Kidney (tissue), 14 donors: ENCODE data around the gene CD300A. TPM values are rescaled to one million over a fixed set of nuclear protein-coding genes. Genes with fewer than 3 reads are reported as not detected.

Experiments
- DNase-seq, 5 donors: peaks; one replicate each; pipeline ENCODE4 v3.0.0-alpha.2; 2013 to 2020
- FAIRE-seq: peaks from 2 replicates; lab custom pipeline; 2012; peaks lifted over from hg19 to GRCh38; lab: Jason Lieb, UNC
- H3K27ac ChIP-seq, 2 donors: one replicate each; pipeline ENCODE4 v1.7.0; 2013; ENCODE audit warnings: low read depth in 2 of 2, low read length in 2 of 2, inconsistent platforms in 1 of 2
- H3K27me3 ChIP-seq: one replicate; pipeline ENCODE4 v1.7.1; 2013; ENCODE audit warnings: low read length, inconsistent platforms; ENCODE audit not compliant: control insufficient read depth, insufficient read depth
- H3K36me3 ChIP-seq, 3 donors: one replicate each; pipeline versions ENCODE4 v1.7.0 to v1.7.1; 2013; ENCODE audit warnings: low read length in 3 of 3, control low read depth in 1 of 3, inconsistent platforms in 1 of 3; ENCODE audit not compliant: insufficient read depth in 3 of 3, control insufficient read depth in 2 of 3
- H3K4me1 ChIP-seq, 3 donors: one replicate each; pipeline versions ENCODE4 v1.7.0 to v1.7.1; 2013; ENCODE audit warnings: low read length in 3 of 3, inconsistent platforms in 1 of 3, low read depth in 1 of 3; ENCODE audit not compliant: control insufficient read depth in 2 of 3, insufficient read depth in 2 of 3
- H3K4me3 ChIP-seq, 3 donors: one replicate each; pipeline versions ENCODE4 v1.7.0 to v1.8.1; 2013; ENCODE audit warnings: low read length in 3 of 3, control low read depth in 1 of 3, inconsistent platforms in 1 of 3
- H3K9ac ChIP-seq, 3 donors: one replicate each; pipeline versions ENCODE4 v1.7.0 to v1.7.1; 2013; ENCODE audit warnings: low read length in 3 of 3, control low read depth in 1 of 3, inconsistent platforms in 1 of 3
- H3K9me3 ChIP-seq, 3 donors: one replicate each; pipeline versions ENCODE4 v1.7.0 to v1.7.1; 2013; ENCODE audit warnings: low read length in 3 of 3, control low read depth in 1 of 3, inconsistent platforms in 1 of 3; ENCODE audit not compliant: control insufficient read depth in 2 of 3, insufficient read depth in 1 of 3
- CTCF ChIP-seq: IDR thresholded peaks from 3 replicates; pipeline ENCODE4 v1.5.1; 2012; ENCODE audit warnings: mild to moderate bottlenecking, moderate library complexity, borderline replicate concordance; ENCODE audit not compliant: insufficient read depth; ENCODE audit errors: extremely low read depth
- intact Hi-C: fragments of 100-400 bp; cut with DNase I; formaldehyde crosslinking; loops from one replicate; pipeline ENCODE4 v1.11.1; 2022
- polyA plus RNA-seq: library from polyadenylated mRNA; stranded (reverse); fragments of 350-450 nt; fragmentation: Illumina TruSeq; extraction: RNeasy Lipid Tissue Mini Kit (QIAGEN cat#74804); gene quantifications from one replicate; pipeline ENCODE4 v1.2.3, GENCODE V29; 2014; ENCODE audit warnings: low read depth, low replicate concordance; ENCODE audit not compliant: insufficient read depth
- total RNA-seq: library from RNA; stranded (reverse); fragmentation: NEBNext Ultra II Directional; extraction: Animal tissue kit (Norgen Biotek cat#: 25700); gene quantifications from one replicate; pipeline ENCODE4 v1.2.1, GENCODE V29; 2021
- donor health status: control.
- donor health status: control.
- donor health status: control.
- donor health status: control.
- donor health status: control.
- donor health status: DM: yes; HTN: yes; CAD: no.
- donor health status: Normal renal cell carcinoma (clear cell type).

Gene CD300A
- total and polyA plus RNA-seq, 2 donors from 2014 or later = 3.1 to 8.2 TPM

GRCh38 chr17:74455025-74455545, 11.3 kb upstream of the CD300A start:
- Histone ChIP-seq H3K9ac (peak overlapping the region in 1 of 3 donors; percentile 80), H3K36me3 (no peaks in the 10 kb centered on the region), H3K4me3 (no peak overlapping the region), H3K9me3 (no peaks in the 10 kb centered on the region), H3K4me1 (peaks cover 0 to 39% (median 18%) of the 10 kb centered on the region in 3 donors), H3K27ac (peak overlapping the region; percentile 88 to 89), H3K27me3 (no peaks in the 10 kb centered on the region)
- TF ChIP-seq CTCF = no peak
- FAIRE-seq = no peak
- intact Hi-C loops = loop anchor here (5.0 kb wide), 1 partner anchor 78 kb away; no protein-coding TSS in a partner anchor
- peak in 2 of 5 donors; percentile 49 to 73 for DNase-seq

- Histone ChIP-seq H3K27me3 (no peaks in the 10 kb centered on the region), H3K27ac (no peak overlapping the region), H3K4me3 (no peak overlapping the region), H3K9me3 (no peaks in the 10 kb centered on the region), H3K9ac (no peak overlapping the region), H3K36me3 (no peaks in the 10 kb centered on the region), H3K4me1 (peaks cover 0 to 34% (median 12%) of the 10 kb centered on the region in 3 donors)
- TF ChIP-seq CTCF = no peak
- intact Hi-C loops = loop anchor here (5.0 kb wide), 1 partner anchor 79 kb away; no protein-coding TSS in a partner anchor
- FAIRE-seq (no peak), DNase-seq (peak in 1 of 5 donors; percentile 40)
These were observed 10.6 kb upstream of the CD300A start for GRCh38 chr17:74455821-74456220.

GRCh38 chr17:74457146-74457819, 9.2 kb upstream of the CD300A start:
- no peak for FAIRE-seq
- intact Hi-C loops = loop anchor here (5.0 kb wide), 1 partner anchor 80 kb away; no protein-coding TSS in a partner anchor

More at GRCh38 chr17:74457146-74457819, 9.2 kb upstream of the CD300A start:
- no peak overlapping the region for H3K27ac ChIP-seq
- TF ChIP-seq CTCF = peak; percentile 99
- DNase-seq = peak in 4 of 5 donors; percentile 78 to 88 (median 83)
- H3K27me3 ChIP-seq = no peaks in the 10 kb centered on the region
- H3K9ac ChIP-seq = no peak overlapping the region
- H3K4me1 ChIP-seq = peaks cover 0 to 28% (median 12%) of the 10 kb centered on the region in 3 donors
- no peaks in the 10 kb centered on the region for H3K9me3 ChIP-seq
- H3K4me3 ChIP-seq = no peak overlapping the region
- H3K36me3 ChIP-seq = no peaks in the 10 kb centered on the region
